ENCODE results near the gene GAPVD1. TPM values are rescaled to one million over a fixed set of nuclear protein-coding genes. Genes with fewer than 3 reads are reported as not detected.
A peak's percentile ranks its signal among the peaks of the same experiment; 100 is the strongest.

GAPVD1 gene
- total RNA-seq, 1 donor from 2014 or later: 70.6 TPM

DNA sequence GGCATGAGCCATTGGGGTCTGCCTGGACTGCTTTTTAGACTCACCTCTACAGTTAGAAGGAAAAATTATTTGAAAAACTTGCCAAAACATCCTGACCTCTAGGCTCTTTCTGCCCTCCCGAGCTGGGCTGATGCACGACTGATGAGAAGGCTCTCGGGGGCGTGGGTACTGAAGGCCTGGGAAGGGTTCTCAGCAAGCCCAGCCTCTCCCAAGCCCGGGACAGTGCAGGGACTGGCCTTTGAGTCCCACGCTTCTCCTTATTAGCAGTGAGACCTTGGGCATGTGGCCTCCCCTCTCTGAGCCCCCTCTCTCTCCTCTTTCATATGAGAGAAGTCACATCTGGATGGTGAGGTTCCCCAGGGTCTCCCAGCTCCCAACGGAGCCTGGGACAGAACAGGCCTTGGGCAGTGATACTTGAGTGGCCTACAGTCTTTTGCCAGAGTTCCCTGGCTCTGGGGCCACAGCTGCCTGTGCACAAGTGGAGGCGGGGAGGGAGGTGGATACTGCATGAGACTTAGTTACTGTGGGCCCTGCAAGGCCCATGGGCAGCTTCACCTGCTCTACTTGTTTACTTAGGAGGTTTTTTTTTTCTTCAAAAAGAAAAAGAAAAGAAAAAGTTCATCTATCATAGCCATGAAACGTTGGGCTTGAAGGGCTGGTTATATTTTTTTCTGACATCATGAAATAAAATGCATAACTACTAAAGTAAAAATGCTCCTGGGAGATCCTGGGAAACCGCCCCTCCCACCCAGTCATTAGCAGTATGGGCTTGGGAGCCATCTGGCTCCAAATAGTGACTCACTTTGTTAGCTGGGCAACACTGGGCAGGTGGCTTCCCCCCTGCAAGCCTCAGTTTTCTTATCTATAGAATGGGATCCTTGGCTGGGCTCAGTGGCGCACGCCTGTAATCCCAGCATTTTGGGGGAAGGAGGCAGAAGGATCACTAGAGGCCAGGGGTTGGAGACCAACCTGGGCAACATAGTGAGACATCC, 139.4 kb downstream of the GAPVD1 start:
- intact Hi-C loops (cut with DNase I): no loop called here
- DNase-seq: no peak

DNA sequence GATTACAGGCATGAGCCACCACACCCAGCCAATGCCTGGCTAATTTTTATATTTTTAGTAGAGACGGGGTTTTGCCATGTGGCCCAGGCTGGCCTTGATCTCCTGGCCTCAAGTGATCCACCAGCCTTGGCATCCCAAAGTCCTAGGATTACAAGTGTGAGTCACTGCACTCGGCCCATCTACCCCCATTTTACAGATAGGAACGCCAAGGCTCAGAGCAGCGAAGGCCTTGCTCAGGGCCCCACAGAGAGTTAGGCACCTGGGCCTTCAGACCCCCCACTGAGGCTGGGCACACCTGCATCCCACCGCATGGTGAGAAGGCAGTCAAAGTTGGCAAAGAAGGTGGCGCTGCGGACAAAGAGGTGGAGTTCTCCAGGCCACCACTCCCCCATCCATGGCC, 143.1 kb downstream of the GAPVD1 start:
- Histone ChIP-seq H3K9me3 (no peaks in the 10 kb centered on the region), H3K36me3 (no peaks in the 10 kb centered on the region), H3K4me3 (no peak overlapping the region), H3K27ac (no peak overlapping the region), H3K4me1 (peaks cover 11% of the 10 kb centered on the region), H3K27me3 (ENCODE audit: low read depth) (peaks cover 8% of the 10 kb centered on the region)
- ATAC-seq (no peak), DNase-seq (no peak)
- TF ChIP-seq, protein P1, sequence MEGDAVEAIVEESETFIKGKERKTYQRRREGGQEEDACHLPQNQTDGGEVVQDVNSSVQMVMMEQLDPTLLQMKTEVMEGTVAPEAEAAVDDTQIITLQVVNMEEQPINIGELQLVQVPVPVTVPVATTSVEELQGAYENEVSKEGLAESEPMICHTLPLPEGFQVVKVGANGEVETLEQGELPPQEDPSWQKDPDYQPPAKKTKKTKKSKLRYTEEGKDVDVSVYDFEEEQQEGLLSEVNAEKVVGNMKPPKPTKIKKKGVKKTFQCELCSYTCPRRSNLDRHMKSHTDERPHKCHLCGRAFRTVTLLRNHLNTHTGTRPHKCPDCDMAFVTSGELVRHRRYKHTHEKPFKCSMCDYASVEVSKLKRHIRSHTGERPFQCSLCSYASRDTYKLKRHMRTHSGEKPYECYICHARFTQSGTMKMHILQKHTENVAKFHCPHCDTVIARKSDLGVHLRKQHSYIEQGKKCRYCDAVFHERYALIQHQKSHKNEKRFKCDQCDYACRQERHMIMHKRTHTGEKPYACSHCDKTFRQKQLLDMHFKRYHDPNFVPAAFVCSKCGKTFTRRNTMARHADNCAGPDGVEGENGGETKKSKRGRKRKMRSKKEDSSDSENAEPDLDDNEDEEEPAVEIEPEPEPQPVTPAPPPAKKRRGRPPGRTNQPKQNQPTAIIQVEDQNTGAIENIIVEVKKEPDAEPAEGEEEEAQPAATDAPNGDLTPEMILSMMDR (IDR thresholded peaks at IDR 0.05): no peak
- intact Hi-C loops (cut with DNase I): no loop called here

More for the DNA sequence above, 139.4 kb downstream of the GAPVD1 start:
- no peaks in the 10 kb centered on the region for H3K36me3 ChIP-seq
- no peak overlapping the region for H3K4me3 ChIP-seq
- H3K27ac ChIP-seq: no peak overlapping the region
- H3K4me1 ChIP-seq: no peaks in the 10 kb centered on the region
- H3K27me3 ChIP-seq (ENCODE audit: low read depth): no peaks in the 10 kb centered on the region
- TF ChIP-seq, protein P1 (IDR thresholded peaks at IDR 0.05): no peak
- H3K9me3 ChIP-seq: no peaks in the 10 kb centered on the region
- ATAC-seq: no peak

DNA sequence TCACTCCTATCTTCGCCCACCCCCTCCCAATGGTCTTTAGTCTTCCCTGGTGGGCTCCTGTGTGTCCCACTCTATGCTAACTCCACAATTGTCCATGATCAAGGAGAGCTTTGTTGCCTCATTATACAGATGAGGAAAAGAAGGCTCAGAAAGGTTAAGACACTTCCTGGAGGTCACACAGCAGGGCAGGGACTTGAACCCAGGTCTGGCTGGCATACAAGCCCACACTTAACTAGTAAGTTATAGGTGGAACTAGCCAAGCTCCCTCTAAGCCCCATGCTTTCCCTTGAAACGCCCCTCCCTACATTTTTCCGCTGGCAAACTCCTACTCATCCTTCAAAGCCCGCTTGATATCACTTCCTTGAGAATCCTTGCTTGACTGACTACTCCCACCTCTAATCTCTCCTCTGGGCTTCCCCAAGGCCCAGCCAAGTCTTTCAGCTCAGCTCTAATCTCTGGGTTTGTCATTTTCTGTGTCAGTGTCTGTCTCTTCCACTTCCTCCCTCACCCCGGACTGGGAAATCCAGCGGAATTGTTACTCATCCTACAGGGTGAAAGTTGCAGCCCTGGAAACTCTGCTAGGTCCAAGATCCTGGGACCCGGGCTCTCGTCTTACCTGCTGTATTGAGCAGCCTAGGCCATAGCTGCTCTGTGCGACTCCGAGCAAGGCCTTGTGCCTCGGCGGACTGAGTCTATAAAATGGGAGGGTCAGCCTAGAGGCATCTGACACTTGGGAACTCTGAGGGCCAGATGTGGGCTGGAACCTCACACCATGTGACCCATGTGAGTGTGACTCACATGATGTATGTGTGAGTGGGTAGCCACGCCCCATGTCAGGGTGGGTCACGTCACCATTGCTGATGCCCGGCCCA, 144.5 kb downstream of the GAPVD1 start:
- DNase-seq: no peak
- ATAC-seq: no peak
- H3K36me3 ChIP-seq: no peaks in the 10 kb centered on the region
- no peak overlapping the region for H3K4me3 ChIP-seq
- H3K4me1 ChIP-seq: peaks cover 11% of the 10 kb centered on the region
- TF ChIP-seq, protein P1 (IDR thresholded peaks at IDR 0.05): no peak
- no peaks in the 10 kb centered on the region for H3K9me3 ChIP-seq
- peaks cover 8% of the 10 kb centered on the region for H3K27me3 ChIP-seq (ENCODE audit: low read depth)
- no peak overlapping the region for H3K27ac ChIP-seq
- intact Hi-C loops (cut with DNase I): no loop called here

DNA sequence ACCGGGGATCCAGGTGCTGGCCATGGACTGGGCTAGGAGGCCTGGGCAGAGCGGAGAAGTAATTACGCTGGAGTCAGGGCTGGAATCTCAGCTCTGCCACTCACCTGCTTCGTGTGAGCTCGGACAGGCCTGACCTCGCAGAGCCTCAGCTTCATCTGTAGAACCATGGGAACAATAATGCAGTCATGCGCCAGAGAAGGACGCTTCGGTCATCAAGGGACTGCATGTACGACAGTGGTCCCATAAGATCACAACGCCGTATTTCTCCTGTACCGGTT, 145.1 kb downstream of the GAPVD1 start:
- H3K36me3 ChIP-seq: no peaks in the 10 kb centered on the region
- H3K27me3 ChIP-seq (ENCODE audit: low read depth): peaks cover 8% of the 10 kb centered on the region
- no peak overlapping the region for H3K27ac ChIP-seq
- intact Hi-C loops (cut with DNase I): no loop called here
- no peak for ATAC-seq
- H3K4me3 ChIP-seq: no peak overlapping the region
- no peak for DNase-seq
- no peaks in the 10 kb centered on the region for H3K9me3 ChIP-seq
- TF ChIP-seq, protein P1 (IDR thresholded peaks at IDR 0.05): no peak
- peaks cover 11% of the 10 kb centered on the region for H3K4me1 ChIP-seq

DNA sequence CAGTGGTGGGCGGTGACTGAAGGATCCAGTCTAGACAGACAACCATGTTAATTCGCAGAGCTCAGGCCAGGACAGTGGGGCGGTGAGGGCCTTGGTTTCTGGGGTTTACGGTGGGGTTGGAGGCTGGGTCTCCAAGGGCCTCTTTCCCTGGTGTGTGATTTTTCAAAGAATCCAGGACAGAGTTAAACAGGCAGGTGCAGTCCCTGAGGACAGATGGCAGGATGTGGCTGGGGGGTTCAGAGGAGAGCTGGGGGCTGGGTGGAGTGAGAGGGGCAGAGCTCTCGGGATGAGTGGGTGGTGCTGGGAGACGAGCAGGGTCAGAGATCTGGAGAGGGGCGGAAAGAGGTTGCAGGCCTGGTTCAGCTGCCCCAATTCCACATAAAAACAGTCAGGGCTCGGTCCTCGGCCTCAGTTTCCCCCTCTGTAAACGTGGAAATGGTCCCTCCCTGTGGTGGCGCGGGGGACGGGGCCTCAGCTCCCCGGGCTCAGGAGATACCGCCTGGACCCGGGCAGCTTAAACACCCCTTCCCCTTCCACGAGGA, 145.9 kb downstream of the GAPVD1 start:
- H3K4me3 ChIP-seq: peak overlapping the region; percentile 71
- H3K9me3 ChIP-seq: no peaks in the 10 kb centered on the region
- intact Hi-C loops (cut with DNase I): no loop called here
- H3K27ac ChIP-seq: no peak overlapping the region
- TF ChIP-seq, protein P1 (IDR thresholded peaks at IDR 0.05): no peak
- peaks cover 8% of the 10 kb centered on the region for H3K27me3 ChIP-seq (ENCODE audit: low read depth)
- peaks cover 11% of the 10 kb centered on the region for H3K4me1 ChIP-seq
- no peak for ATAC-seq
- DNase-seq: no peak
- no peaks in the 10 kb centered on the region for H3K36me3 ChIP-seq

Data from lower lobe of right lung (tissue), 2 donors.